HepG2 (cell line): Measurements from ENCODE around the gene CHEK2. TPM values are rescaled to one million over a fixed set of nuclear protein-coding genes. Genes with fewer than 3 reads are reported as not detected.

Experiments used
- ATF1 ChIP-seq: IDR thresholded peaks from 2 replicates; pipeline ENCODE4 v1.6.1; 2016; ENCODE audit warnings: mild to moderate bottlenecking, control low read depth
- DPF2 ChIP-seq: sonication (generic); formaldehyde crosslinking; IDR thresholded peaks from 2 replicates; pipeline ENCODE4 v1.4.0; 2020; ENCODE audit warnings: mild to moderate bottlenecking, low read depth, missing genetic modification reagents, borderline replicate concordance
- EP300 ChIP-seq, 3 experiments: sonication (generic) in 1 of 3; formaldehyde crosslinking in 1 of 3; IDR thresholded peaks; 2 replicates each; pipeline versions ENCODE4 v1.5.1 to v1.6.1; 2011 to 2020; ENCODE audit warnings: low read depth in 2 of 3, low read length in 2 of 3, borderline replicate concordance in 1 of 3, improper control_type of control experiment in 1 of 3, mild to moderate bottlenecking in 1 of 3, missing genetic modification reagents in 1 of 3, moderate library complexity in 1 of 3
- SCMH1 ChIP-seq: sonication (generic); formaldehyde crosslinking; IDR thresholded peaks from 2 replicates; pipeline ENCODE4 v1.9.0; 2021; ENCODE audit warnings: missing genetic modification reagents, mild to moderate bottlenecking, borderline replicate concordance
- SMAD9 ChIP-seq: sonication (generic); formaldehyde crosslinking; IDR thresholded peaks from 2 replicates; pipeline ENCODE4 v1.5.1; 2020; ENCODE audit warnings: mild to moderate bottlenecking, missing genetic modification reagents
- YY1 ChIP-seq: IDR thresholded peaks from 2 replicates; pipeline ENCODE4 v1.6.1; 2011; ENCODE audit warnings: low read length, low read depth, moderate library complexity, mild to moderate bottlenecking; ENCODE audit not compliant: insufficient read depth, insufficient replicate concordance
- ZBTB3 ChIP-seq: sonication (generic); formaldehyde crosslinking; IDR thresholded peaks from 2 replicates; pipeline ENCODE4 v1.4.0; 2020; ENCODE audit warnings: low read depth, mild to moderate bottlenecking, moderate library complexity, missing genetic modification reagents, borderline replicate concordance
- ZNF333 ChIP-seq: sonication (generic); formaldehyde crosslinking; IDR thresholded peaks from 2 replicates; pipeline ENCODE4 v1.4.0; 2020; ENCODE audit warnings: mild to moderate bottlenecking, missing genetic modification reagents, borderline replicate concordance
- ZNF383 ChIP-seq: sonication (generic); formaldehyde crosslinking; IDR thresholded peaks from 2 replicates; pipeline ENCODE4 v1.4.0; 2020; ENCODE audit warnings: missing genetic modification reagents, mild to moderate bottlenecking, borderline replicate concordance
- ZNF468 ChIP-seq: sonication (generic); formaldehyde crosslinking; IDR thresholded peaks from 2 replicates; pipeline ENCODE4 v1.8.0; 2022; ENCODE audit warnings: mild to moderate bottlenecking, moderate library complexity, missing genetic modification reagents
- ZNF562 ChIP-seq: sonication (generic); formaldehyde crosslinking; IDR thresholded peaks from 2 replicates; pipeline ENCODE4 v1.8.0; 2022; ENCODE audit warnings: missing genetic modification reagents, borderline replicate concordance
- ZNF75D ChIP-seq: sonication (generic); formaldehyde crosslinking; IDR thresholded peaks from 2 replicates; pipeline ENCODE4 v1.8.1; 2023; ENCODE audit warnings: missing genetic modification reagents, mild to moderate bottlenecking, borderline replicate concordance
- ZNF766 ChIP-seq: sonication (generic); formaldehyde crosslinking; IDR thresholded peaks from 2 replicates; pipeline ENCODE4 v1.5.0; 2020; ENCODE audit warnings: missing genetic modification reagents, borderline replicate concordance
- ZNF781 ChIP-seq: sonication (generic); formaldehyde crosslinking; IDR thresholded peaks from 2 replicates; pipeline ENCODE4 v1.5.1; 2020; ENCODE audit warnings: borderline replicate concordance, mild to moderate bottlenecking, missing genetic modification reagents; ENCODE audit errors: not compliant biosample characterization
- ZZZ3 ChIP-seq: sonication (generic); formaldehyde crosslinking; IDR thresholded peaks from 2 replicates; pipeline ENCODE4 v1.4.0; 2020; ENCODE audit warnings: missing genetic modification reagents, mild to moderate bottlenecking, borderline replicate concordance
- polyA plus RNA-seq, 8 experiments: library from polyadenylated mRNA; depleted of rRNA in 3 of 8; stranded (reverse) in 7 of 8; unstranded in 1 of 8; fragments of >200 nt; fragmentation: Illumina TruSeq in 4 of 8; extraction: Trizol in 4 of 8; gene quantifications; 2 replicates each; pipeline versions ENCODE4 v1.2.1 to v1.2.3, GENCODE V29; 2011 to 2016; ENCODE audit warnings: low read depth in 4 of 8, missing spikeins in 1 of 8, mixed read lengths in 1 of 8; ENCODE audit not compliant: insufficient read depth in 1 of 8
- total RNA-seq, 5 experiments: library from RNA; depleted of rRNA; stranded (reverse); fragments of >200 nt; fragmentation: Illumina TruSeq; extraction: Trizol; gene quantifications; 2 replicates each; pipeline ENCODE4 v1.2.3, GENCODE V29; 2016; ENCODE audit warnings: low read depth in 1 of 5
- TF ChIP-seq, protein P1 (sequence below): sonication (generic); formaldehyde crosslinking; IDR thresholded peaks from 2 replicates; pipeline ENCODE4 v1.4.0; 2020; ENCODE audit warnings: missing genetic modification reagents; ENCODE audit errors: not compliant biosample characterization
- TF ChIP-seq, protein P2 (sequence below): sonication (generic); formaldehyde crosslinking; conservative IDR thresholded peaks from 2 replicates; pipeline ENCODE4 v1.4.0; 2020; ENCODE audit warnings: missing genetic modification reagents
- TF ChIP-seq, protein P3 (sequence below): sonication (generic); formaldehyde crosslinking; IDR thresholded peaks from 2 replicates; pipeline ENCODE4 v1.4.0; 2020; ENCODE audit warnings: missing genetic modification reagents, borderline replicate concordance
- TF ChIP-seq, protein P4 (sequence below): sonication (generic); formaldehyde crosslinking; IDR thresholded peaks from 2 replicates; pipeline ENCODE4 v1.4.0; 2020; ENCODE audit warnings: missing genetic modification reagents, borderline replicate concordance
- TF ChIP-seq, protein P5 (sequence below): sonication (generic); formaldehyde crosslinking; IDR thresholded peaks from 2 replicates; pipeline ENCODE4 v1.4.0; 2020; ENCODE audit warnings: missing genetic modification reagents, mild to moderate bottlenecking, borderline replicate concordance

CHEK2 gene
- total and polyA plus RNA-seq, 2 of the 13 experiments (the other 11 are each of a cell fraction or from before 2014, with no cell fraction given), result 27.0 to 40.5 TPM

DNA sequence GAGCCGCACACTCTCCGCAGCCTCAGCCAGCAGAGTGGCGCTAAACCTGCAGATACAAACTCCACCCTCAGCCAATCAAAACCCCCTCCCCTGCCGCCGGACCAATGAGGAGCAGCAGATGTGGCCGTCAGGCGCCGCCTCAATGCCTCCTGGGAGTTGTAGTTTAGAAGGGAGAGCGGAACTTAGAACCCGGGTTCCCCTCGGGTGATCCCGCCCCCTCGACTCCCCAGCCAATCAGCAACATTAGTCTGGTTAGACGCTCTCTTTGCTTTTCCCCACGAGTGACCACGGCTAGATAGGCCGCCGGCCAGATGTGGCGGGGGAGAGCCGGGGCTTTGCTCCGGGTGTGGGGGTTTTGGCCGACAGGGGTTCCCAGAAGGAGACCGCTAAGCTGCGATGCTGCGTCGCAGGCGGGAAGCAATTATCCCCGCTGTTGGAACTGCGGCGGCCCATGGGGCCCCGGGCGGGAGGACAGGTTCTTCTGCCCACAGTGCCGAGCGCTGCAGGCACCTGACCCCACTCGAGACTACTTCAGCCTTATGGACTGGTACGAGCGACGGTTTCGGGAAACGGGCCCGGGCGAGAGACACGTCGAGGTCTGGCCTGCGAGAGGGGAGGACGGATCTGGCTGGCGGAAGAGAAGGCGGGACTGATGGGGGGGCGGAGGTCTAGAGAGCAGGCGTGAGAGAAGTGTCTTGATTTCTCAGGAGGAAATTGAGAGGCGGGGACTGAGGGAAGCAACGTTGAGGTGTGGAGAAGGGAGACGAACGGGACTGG, at the start of gene CHEK2, which contains the start of gene HSCB (continued):
- TF ChIP-seq, protein P1, sequence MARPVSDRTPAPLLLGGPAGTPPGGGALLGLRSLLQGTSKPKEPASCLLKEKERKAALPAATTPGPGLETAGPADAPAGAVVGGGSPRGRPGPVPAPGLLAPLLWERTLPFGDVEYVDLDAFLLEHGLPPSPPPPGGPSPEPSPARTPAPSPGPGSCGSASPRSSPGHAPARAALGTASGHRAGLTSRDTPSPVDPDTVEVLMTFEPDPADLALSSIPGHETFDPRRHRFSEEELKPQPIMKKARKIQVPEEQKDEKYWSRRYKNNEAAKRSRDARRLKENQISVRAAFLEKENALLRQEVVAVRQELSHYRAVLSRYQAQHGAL (CRISPR knock-in tag), result no peak
- TF ChIP-seq DPF2 (CRISPR knock-in tag) (no peak), SMAD9 (CRISPR knock-in tag) (no peak), SCMH1 (no peak), ZNF468 (CRISPR knock-in tag) (no peak), EP300 (IDR thresholded peaks at IDR 0.05; ENCODE audit: low read depth in 2 of 2, low read length in 2 of 2) (no peak), EP300 (CRISPR knock-in tag; IDR thresholded peaks at IDR 0.05; ENCODE audit: borderline replicate concordance) (no peak), ZBTB3 (CRISPR knock-in tag) (no peak), ZNF75D (CRISPR knock-in tag) (no peak), ZNF562 (CRISPR knock-in tag) (no peak), ZNF383 (CRISPR knock-in tag) (0 out of 2 replicates have a peak, but pooled peaks have one; percentile 32), YY1 (peak; percentile 44), ZNF766 (CRISPR knock-in tag) (no peak), ZZZ3 (no peak), ZNF333 (CRISPR knock-in tag) (peak; percentile 74), ZNF781 (peak; percentile 37), ATF1 (CRISPR knock-in tag) (peak; percentile 91)
- TF ChIP-seq, protein P2, sequence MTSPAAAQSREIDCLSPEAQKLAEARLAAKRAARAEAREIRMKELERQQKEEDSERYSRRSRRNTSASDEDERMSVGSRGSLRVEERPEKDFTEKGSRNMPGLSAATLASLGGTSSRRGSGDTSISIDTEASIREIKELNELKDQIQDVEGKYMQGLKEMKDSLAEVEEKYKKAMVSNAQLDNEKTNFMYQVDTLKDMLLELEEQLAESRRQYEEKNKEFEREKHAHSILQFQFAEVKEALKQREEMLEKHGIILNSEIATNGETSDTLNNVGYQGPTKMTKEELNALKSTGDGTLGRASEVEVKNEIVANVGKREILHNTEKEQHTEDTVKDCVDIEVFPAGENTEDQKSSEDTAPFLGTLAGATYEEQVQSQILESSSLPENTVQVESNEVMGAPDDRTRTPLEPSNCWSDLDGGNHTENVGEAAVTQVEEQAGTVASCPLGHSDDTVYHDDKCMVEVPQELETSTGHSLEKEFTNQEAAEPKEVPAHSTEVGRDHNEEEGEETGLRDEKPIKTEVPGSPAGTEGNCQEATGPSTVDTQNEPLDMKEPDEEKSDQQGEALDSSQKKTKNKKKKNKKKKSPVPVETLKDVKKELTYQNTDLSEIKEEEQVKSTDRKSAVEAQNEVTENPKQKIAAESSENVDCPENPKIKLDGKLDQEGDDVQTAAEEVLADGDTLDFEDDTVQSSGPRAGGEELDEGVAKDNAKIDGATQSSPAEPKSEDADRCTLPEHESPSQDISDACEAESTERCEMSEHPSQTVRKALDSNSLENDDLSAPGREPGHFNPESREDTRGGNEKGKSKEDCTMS (CRISPR knock-in tag), result no peak
- TF ChIP-seq, protein P3, sequence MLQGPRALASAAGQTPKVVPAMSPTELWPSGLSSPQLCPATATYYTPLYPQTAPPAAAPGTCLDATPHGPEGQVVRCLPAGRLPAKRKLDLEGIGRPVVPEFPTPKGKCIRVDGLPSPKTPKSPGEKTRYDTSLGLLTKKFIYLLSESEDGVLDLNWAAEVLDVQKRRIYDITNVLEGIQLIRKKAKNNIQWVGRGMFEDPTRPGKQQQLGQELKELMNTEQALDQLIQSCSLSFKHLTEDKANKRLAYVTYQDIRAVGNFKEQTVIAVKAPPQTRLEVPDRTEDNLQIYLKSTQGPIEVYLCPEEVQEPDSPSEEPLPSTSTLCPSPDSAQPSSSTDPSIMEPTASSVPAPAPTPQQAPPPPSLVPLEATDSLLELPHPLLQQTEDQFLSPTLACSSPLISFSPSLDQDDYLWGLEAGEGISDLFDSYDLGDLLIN (CRISPR knock-in tag), result no peak
- TF ChIP-seq, protein P4, sequence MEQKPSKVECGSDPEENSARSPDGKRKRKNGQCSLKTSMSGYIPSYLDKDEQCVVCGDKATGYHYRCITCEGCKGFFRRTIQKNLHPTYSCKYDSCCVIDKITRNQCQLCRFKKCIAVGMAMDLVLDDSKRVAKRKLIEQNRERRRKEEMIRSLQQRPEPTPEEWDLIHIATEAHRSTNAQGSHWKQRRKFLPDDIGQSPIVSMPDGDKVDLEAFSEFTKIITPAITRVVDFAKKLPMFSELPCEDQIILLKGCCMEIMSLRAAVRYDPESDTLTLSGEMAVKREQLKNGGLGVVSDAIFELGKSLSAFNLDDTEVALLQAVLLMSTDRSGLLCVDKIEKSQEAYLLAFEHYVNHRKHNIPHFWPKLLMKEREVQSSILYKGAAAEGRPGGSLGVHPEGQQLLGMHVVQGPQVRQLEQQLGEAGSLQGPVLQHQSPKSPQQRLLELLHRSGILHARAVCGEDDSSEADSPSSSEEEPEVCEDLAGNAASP (CRISPR knock-in tag), result peak; percentile 74
- TF ChIP-seq, protein P5, sequence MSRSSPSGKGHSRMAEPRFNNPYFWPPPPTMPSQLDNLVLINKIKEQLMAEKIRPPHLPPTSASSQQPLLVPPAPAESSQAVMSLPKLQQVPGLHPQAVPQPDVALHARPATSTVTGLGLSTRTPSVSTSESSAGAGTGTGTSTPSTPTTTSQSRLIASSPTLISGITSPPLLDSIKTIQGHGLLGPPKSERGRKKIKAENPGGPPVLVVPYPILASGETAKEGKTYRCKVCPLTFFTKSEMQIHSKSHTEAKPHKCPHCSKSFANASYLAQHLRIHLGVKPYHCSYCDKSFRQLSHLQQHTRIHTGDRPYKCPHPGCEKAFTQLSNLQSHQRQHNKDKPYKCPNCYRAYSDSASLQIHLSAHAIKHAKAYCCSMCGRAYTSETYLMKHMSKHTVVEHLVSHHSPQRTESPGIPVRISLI (CRISPR knock-in tag), result no peak
